GM23338 (cell line): ENCODE results near the gene KCNC2. TPM values are rescaled to one million over a fixed set of nuclear protein-coding genes. Genes with fewer than 3 reads are reported as not detected.

Experiments used
- ATAC-seq: fragments of 200-7000 bp; cut with Tn5 transposase; 3 replicates; pipeline ENCODE4 v1.9.1; 2020
- DNase-seq: peaks from one replicate; pipeline ENCODE4 v3.0.0-alpha.2; 2015; ENCODE audit warnings: low spot score
- H2AFZ ChIP-seq: fragments of 200-600 bp; sonication (generic); 2 replicates; pipeline ENCODE4 v1.8.0; 2016; ENCODE audit warnings: antibody characterized with exemption, mild to moderate bottlenecking, moderate library complexity
- H3F3A ChIP-seq: fragments of 200-600 bp; sonication (generic); replicated peaks from 2 replicates; pipeline ENCODE4 v1.8.0; 2017; ENCODE audit warnings: antibody characterized with exemption, mixed run types, low read depth
- H3K27ac ChIP-seq: fragments of 200-600 bp; sonication (generic); 2 replicates; pipeline ENCODE4 v1.6.1; 2016; ENCODE audit warnings: low read depth
- H3K27me3 ChIP-seq: fragments of 200-600 bp; sonication (generic); 2 replicates; pipeline ENCODE4 v1.8.0; 2016; ENCODE audit warnings: mild to moderate bottlenecking, mixed run types, moderate library complexity; ENCODE audit not compliant: insufficient read depth
- H3K36me3 ChIP-seq: fragments of 200-600 bp; sonication (generic); 2 replicates; pipeline ENCODE4 v1.8.0; 2016; ENCODE audit warnings: mild to moderate bottlenecking; ENCODE audit not compliant: insufficient read depth
- H3K4me1 ChIP-seq: fragments of 200-600 bp; sonication (generic); 2 replicates; pipeline ENCODE4 v1.8.0; 2016; ENCODE audit warnings: mild to moderate bottlenecking, moderate library complexity; ENCODE audit not compliant: insufficient read depth
- H3K4me2 ChIP-seq: fragments of 200-600 bp; sonication (generic); 2 replicates; pipeline ENCODE4 v1.7.1; 2017; ENCODE audit warnings: mixed run types
- H3K4me3 ChIP-seq: fragments of 200-600 bp; sonication (generic); 2 replicates; pipeline ENCODE4 v1.6.1; 2016; ENCODE audit warnings: mixed run types
- H3K79me2 ChIP-seq: fragments of 200-600 bp; sonication (generic); replicated peaks from 2 replicates; pipeline ENCODE4 v1.8.0; 2017; ENCODE audit warnings: mild to moderate bottlenecking; ENCODE audit not compliant: insufficient read depth
- H3K9me2 ChIP-seq: fragments of 200-600 bp; sonication (generic); 2 replicates; pipeline ENCODE4 v1.8.0; 2017; ENCODE audit not compliant: insufficient read depth
- H4K20me1 ChIP-seq: fragments of 200-600 bp; sonication (generic); replicated peaks from 2 replicates; pipeline ENCODE4 v1.8.0; 2017; ENCODE audit warnings: mild to moderate bottlenecking; ENCODE audit not compliant: insufficient read depth
- H3K27ac Mint-ChIP-seq: 2 replicates; pipeline ENCODE4 v1.8.0; 2020; ENCODE audit warnings: inconsistent platforms, mild to moderate bottlenecking, moderate library complexity, mixed read lengths
- H3K27me3 Mint-ChIP-seq: 3 replicates; pipeline ENCODE4 v1.8.0; 2022; ENCODE audit warnings: low read depth, mild to moderate bottlenecking, moderate library complexity, mixed read lengths, inconsistent platforms; ENCODE audit not compliant: insufficient read depth, poor library complexity
- H3K36me3 Mint-ChIP-seq: 3 replicates; pipeline ENCODE4 v1.8.0; 2021; ENCODE audit warnings: low read depth, mild to moderate bottlenecking, inconsistent platforms, moderate library complexity, mixed read lengths
- H3K4me1 Mint-ChIP-seq: 3 replicates; pipeline ENCODE4 v1.8.0; 2020; ENCODE audit warnings: mild to moderate bottlenecking, inconsistent platforms, mixed read lengths
- H3K4me3 Mint-ChIP-seq: 3 replicates; pipeline ENCODE4 v1.8.0; 2021; ENCODE audit warnings: moderate library complexity, mild to moderate bottlenecking, inconsistent platforms, mixed read lengths
- H3K9me3 Mint-ChIP-seq: 3 replicates; pipeline ENCODE4 v1.8.0; 2020; ENCODE audit warnings: moderate library complexity, mild to moderate bottlenecking, inconsistent platforms, mixed read lengths
- CREB1 ChIP-seq: fragments of 250-450 bp; sonication (Bioruptor Pico); IDR thresholded peaks from 2 replicates; pipeline ENCODE4 v1.5.0; 2020; ENCODE audit warnings: low read depth, mild to moderate bottlenecking, moderate library complexity
- EZH2phosphoT487 ChIP-seq: fragments of 200-600 bp; sonication (generic); IDR thresholded peaks from one replicate; pipeline ENCODE4 v1.8.1; 2018; ENCODE audit warnings: antibody characterized with exemption; ENCODE audit not compliant: unreplicated experiment
- JUNB ChIP-seq: IDR thresholded peaks from one replicate; pipeline ENCODE4 v1.6.1; 2016; ENCODE audit warnings: antibody characterized with exemption; ENCODE audit not compliant: unreplicated experiment
- POLR2AphosphoS5 ChIP-seq: IDR thresholded peaks from 2 replicates; pipeline ENCODE4 v1.6.1; 2016; ENCODE audit warnings: antibody characterized with exemption, low read depth
- ZNF331 ChIP-seq: fragments of 250-450 bp; sonication (Bioruptor Pico); IDR thresholded peaks from 2 replicates; pipeline ENCODE4 v1.5.0; 2020; ENCODE audit warnings: low read depth, mild to moderate bottlenecking, moderate library complexity
- polyA plus RNA-seq: library from polyadenylated mRNA; unstranded; fragments of >200 nt; fragmentation: Nextera tagmentation; extraction: Ambion mirVana; gene quantifications from 2 replicates; pipeline ENCODE4 v1.2.1, GENCODE V29; 2016
- total RNA-seq: library from RNA; depleted of rRNA; stranded (reverse); fragments of >200 nt; shearing (Covaris generic); gene quantifications from 2 replicates; pipeline ENCODE4 v1.2.3, GENCODE V29; 2014
- TF ChIP-seq, protein P1 (sequence below): IDR thresholded peaks from 2 replicates; pipeline ENCODE4 v1.6.1; 2016; ENCODE audit warnings: antibody characterized with exemption
- TF ChIP-seq, protein P2 (sequence below): IDR thresholded peaks from one replicate; pipeline ENCODE4 v1.6.1; 2018; ENCODE audit warnings: antibody characterized with exemption; ENCODE audit not compliant: unreplicated experiment

Gene KCNC2
- total and polyA plus RNA-seq, 2 experiments from 2014 or later = 0.10 TPM; not detected in 1

DNA sequence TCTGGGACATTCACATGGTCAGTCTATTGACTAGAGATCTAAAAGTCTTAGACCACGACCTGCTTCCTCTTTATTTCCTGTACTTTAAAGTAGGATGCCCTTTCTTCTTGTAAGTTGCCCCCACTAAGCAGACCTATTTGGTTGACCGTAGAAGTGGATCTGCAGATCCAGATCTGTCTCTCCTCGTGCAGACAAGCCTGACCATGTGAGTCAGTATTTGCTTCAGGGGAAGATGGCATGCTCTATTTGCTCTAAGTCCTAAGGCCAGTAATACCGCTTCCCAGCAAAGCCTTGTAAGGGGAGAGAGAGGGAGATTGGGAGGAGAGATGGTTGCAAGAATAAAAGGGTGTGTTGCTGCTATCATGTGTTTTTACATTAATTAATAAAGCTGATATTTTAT is 46.8 kb downstream of the KCNC2 start:
- no peaks in the 10 kb centered on the region for H3K27me3 ChIP-seq
- no peaks in the 10 kb centered on the region for H3K4me1 ChIP-seq
- no peaks in the 10 kb centered on the region for H3K9me2 ChIP-seq
- no peak overlapping the region for H3K4me3 Mint-ChIP-seq
- peak overlapping the region; percentile 76 for H3K27ac Mint-ChIP-seq
- TF ChIP-seq EZH2phosphoT487 (no peak), JUNB (no peak), POLR2AphosphoS5 (no peak), ZNF331 (CRISPR knock-in tag) (no peak)
- TF ChIP-seq, protein P1, sequence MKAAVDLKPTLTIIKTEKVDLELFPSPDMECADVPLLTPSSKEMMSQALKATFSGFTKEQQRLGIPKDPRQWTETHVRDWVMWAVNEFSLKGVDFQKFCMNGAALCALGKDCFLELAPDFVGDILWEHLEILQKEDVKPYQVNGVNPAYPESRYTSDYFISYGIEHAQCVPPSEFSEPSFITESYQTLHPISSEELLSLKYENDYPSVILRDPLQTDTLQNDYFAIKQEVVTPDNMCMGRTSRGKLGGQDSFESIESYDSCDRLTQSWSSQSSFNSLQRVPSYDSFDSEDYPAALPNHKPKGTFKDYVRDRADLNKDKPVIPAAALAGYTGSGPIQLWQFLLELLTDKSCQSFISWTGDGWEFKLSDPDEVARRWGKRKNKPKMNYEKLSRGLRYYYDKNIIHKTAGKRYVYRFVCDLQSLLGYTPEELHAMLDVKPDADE = no peak
- TF ChIP-seq, protein P2, sequence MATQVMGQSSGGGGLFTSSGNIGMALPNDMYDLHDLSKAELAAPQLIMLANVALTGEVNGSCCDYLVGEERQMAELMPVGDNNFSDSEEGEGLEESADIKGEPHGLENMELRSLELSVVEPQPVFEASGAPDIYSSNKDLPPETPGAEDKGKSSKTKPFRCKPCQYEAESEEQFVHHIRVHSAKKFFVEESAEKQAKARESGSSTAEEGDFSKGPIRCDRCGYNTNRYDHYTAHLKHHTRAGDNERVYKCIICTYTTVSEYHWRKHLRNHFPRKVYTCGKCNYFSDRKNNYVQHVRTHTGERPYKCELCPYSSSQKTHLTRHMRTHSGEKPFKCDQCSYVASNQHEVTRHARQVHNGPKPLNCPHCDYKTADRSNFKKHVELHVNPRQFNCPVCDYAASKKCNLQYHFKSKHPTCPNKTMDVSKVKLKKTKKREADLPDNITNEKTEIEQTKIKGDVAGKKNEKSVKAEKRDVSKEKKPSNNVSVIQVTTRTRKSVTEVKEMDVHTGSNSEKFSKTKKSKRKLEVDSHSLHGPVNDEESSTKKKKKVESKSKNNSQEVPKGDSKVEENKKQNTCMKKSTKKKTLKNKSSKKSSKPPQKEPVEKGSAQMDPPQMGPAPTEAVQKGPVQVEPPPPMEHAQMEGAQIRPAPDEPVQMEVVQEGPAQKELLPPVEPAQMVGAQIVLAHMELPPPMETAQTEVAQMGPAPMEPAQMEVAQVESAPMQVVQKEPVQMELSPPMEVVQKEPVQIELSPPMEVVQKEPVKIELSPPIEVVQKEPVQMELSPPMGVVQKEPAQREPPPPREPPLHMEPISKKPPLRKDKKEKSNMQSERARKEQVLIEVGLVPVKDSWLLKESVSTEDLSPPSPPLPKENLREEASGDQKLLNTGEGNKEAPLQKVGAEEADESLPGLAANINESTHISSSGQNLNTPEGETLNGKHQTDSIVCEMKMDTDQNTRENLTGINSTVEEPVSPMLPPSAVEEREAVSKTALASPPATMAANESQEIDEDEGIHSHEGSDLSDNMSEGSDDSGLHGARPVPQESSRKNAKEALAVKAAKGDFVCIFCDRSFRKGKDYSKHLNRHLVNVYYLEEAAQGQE = no peak
- no peaks in the 10 kb centered on the region for H3F3A ChIP-seq
- ATAC-seq = no peak
- 0 out of 3 replicates have a peak, but pooled peaks cover 2% of the 10 kb centered on the region for H3K4me1 Mint-ChIP-seq
- H3K36me3 ChIP-seq = no peaks in the 10 kb centered on the region
- H3K4me2 ChIP-seq = no peak overlapping the region
- no peak for DNase-seq
- H2AFZ ChIP-seq = peak overlapping the region; percentile 5; the same call in 1 of the 2 replicates
- H3K36me3 Mint-ChIP-seq = no peaks in the 10 kb centered on the region
- H3K4me3 ChIP-seq = no peak overlapping the region
- no peaks in the 10 kb centered on the region for H3K9me3 Mint-ChIP-seq
- H3K27ac ChIP-seq = no peak overlapping the region
- no peaks in the 10 kb centered on the region for H4K20me1 ChIP-seq
- no peaks in the 10 kb centered on the region for H3K79me2 ChIP-seq
- H3K27me3 Mint-ChIP-seq = no peaks in the 10 kb centered on the region

DNA sequence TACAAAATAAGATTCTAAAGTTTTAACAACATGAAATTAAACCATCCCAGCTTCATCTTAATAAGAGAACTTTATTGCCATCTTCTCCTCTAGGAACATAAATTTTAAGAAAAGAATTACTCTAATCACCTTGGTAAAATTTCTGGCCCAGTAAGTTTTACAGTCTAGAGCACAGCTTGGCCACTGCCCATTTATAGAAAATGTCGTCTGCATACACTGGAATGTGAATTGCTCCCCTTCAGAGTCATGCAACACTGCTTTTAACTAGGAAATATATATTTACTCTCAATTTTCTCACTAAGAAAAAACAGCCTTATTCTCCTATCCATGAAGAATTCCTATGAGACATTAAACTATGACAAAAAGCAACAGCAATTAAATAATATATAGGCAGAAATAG is 48.2 kb downstream of the KCNC2 start:
- Mint-ChIP-seq H3K27ac (no peak overlapping the region), H3K27me3 (no peaks in the 10 kb centered on the region), H3K36me3 (no peaks in the 10 kb centered on the region), H3K4me1 (0 out of 3 replicates have a peak, but pooled peaks cover 2% of the 10 kb centered on the region), H3K4me3 (no peak overlapping the region), H3K9me3 (no peaks in the 10 kb centered on the region)
- no peaks in the 10 kb centered on the region for H4K20me1 ChIP-seq
- no peaks in the 10 kb centered on the region for H3K79me2 ChIP-seq
- no peaks in the 10 kb centered on the region for H3K9me2 ChIP-seq
- H3F3A ChIP-seq = no peaks in the 10 kb centered on the region
- H2AFZ ChIP-seq = no peak overlapping the region
- TF ChIP-seq EZH2phosphoT487 (no peak), CREB1 (CRISPR knock-in tag) (no peak)
- TF ChIP-seq, protein P1 = no peak
- H3K36me3 ChIP-seq = no peaks in the 10 kb centered on the region
- no peak overlapping the region for H3K4me2 ChIP-seq
- no peak for ATAC-seq
- H3K4me3 ChIP-seq = no peak overlapping the region
- no peaks in the 10 kb centered on the region for H3K27me3 ChIP-seq
- DNase-seq = no peak
- no peak overlapping the region for H3K27ac ChIP-seq
- H3K4me1 ChIP-seq = no peaks in the 10 kb centered on the region
